Spinal cord (tissue), 10 donors: Measurements from ENCODE around the gene CKAP2. TPM values are rescaled to one million over a fixed set of nuclear protein-coding genes. Genes with fewer than 3 reads are reported as not detected.
A peak's percentile ranks its signal among the peaks of the same experiment; 100 is the strongest.

Experiments
- DNase-seq, 6 donors: peaks; one replicate each; pipeline versions ENCODE4 v3.0.0 to v3.0.0-alpha.2; 2013 to 2015; ENCODE audit warnings: low spot score in 6 of 6, low read depth in 4 of 6
- H3K27ac ChIP-seq: one replicate; pipeline ENCODE4 v1.5.1; 2013; ENCODE audit warnings: low read depth, low read length, control low read depth
- H3K27me3 ChIP-seq: one replicate; pipeline ENCODE4 v1.6.1; 2013; ENCODE audit warnings: low read length; ENCODE audit not compliant: control insufficient read depth, insufficient read depth
- H3K36me3 ChIP-seq: one replicate; pipeline ENCODE4 v1.6.1; 2013; ENCODE audit warnings: low read length; ENCODE audit not compliant: control insufficient read depth, insufficient read depth
- H3K4me1 ChIP-seq: one replicate; pipeline ENCODE4 v1.6.1; 2013; ENCODE audit warnings: low read length; ENCODE audit not compliant: control insufficient read depth, insufficient read depth
- H3K4me3 ChIP-seq: one replicate; pipeline ENCODE4 v1.5.1; 2013; ENCODE audit warnings: low read depth, low read length, control low read depth
- H3K9me3 ChIP-seq: one replicate; pipeline ENCODE4 v1.6.1; 2013; ENCODE audit warnings: low read length; ENCODE audit not compliant: control insufficient read depth, insufficient read depth
- WGBS: methylation state at CpG from one replicate; pipeline ENCODE4 v1.1.5; 2013; ENCODE audit warnings: missing lambda C conversion rate; ENCODE audit not compliant: insufficient coverage; 5-methylcytosine and 5-hydroxymethylcytosine counted together
- polyA plus RNA-seq, 2 donors: library from polyadenylated mRNA; unstranded; fragments of 120-200 nt; gene quantifications; one replicate each; pipeline ENCODE4 v1.2.1, GENCODE V29; 2013; ENCODE audit not compliant: insufficient read length in 2 of 2
- total RNA-seq, 2 donors: library from RNA; depleted of rRNA in 1 of 2; stranded (reverse); fragments of 120-200 nt in 1 of 2; fragments of >200 nt in 1 of 2; gene quantifications; one replicate each; pipeline versions ENCODE4 v1.2.3 to v1.2.4, GENCODE V29; 2013 to 2014
- donor health status: healthy.

The CKAP2 gene
- total and polyA plus RNA-seq, 4 donors = 29.8 to 55.4 (median 39.5) TPM

DNA sequence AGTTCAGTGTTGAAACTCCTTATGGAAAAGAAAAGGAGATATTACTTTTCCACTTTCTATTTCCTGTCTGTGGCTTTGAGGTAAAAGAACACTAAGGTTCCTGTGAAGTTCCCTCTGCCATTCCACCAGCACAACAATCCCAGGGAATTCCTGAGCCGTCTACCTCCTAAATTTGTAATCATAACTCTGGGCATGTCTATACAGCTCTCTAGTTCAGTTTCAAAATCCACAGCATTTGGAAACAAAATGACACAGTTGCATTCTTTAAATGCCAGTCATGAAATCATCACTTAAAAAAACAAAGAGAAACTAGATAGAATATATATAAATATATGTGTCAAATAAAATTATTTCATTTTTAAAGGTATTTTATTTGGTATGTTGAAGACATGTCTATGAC is 40.3 kb upstream of the CKAP2 start:
- H3K27ac ChIP-seq = no peak overlapping the region
- 100% methylated on average over 1 of the region's 1 CpG for WGBS
- H3K27me3 ChIP-seq = no peaks in the 10 kb centered on the region
- no peak overlapping the region for H3K4me3 ChIP-seq
- no peaks in the 10 kb centered on the region for H3K4me1 ChIP-seq
- no peaks in the 10 kb centered on the region for H3K9me3 ChIP-seq
- no peak for DNase-seq
- H3K36me3 ChIP-seq = peaks cover 15% of the 10 kb centered on the region

GRCh38 chr13:52419080-52419479 is 36.2 kb upstream of the CKAP2 start:
- Histone ChIP-seq H3K27me3 (no peaks in the 10 kb centered on the region), H3K27ac (no peak overlapping the region), H3K4me1 (no peaks in the 10 kb centered on the region), H3K9me3 (no peaks in the 10 kb centered on the region), H3K36me3 (peaks cover 21% of the 10 kb centered on the region), H3K4me3 (no peak overlapping the region)
- no peak for DNase-seq
- WGBS = no CpG with 5 or more reads among the region's 1 CpG

DNA sequence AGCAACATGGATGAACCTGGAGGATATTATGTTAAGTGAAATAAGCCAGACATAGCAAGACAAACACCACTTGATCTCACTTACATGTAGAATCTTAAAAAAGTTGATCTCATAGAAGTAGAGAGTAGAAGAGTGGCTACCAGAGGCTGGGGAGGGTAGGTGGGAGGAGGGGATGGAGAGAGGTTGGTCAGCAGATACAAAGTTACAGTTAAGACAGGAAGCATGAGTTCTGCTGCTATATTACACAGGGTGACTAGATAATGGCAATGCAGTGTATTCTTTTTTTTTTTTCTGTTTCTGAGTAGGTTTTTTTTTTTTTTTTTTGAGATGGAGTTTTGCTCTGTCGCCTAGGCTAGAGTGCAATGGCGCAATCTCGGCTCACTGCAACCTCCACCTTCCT is 34.1 kb upstream of the CKAP2 start:
- WGBS = no CpG with 5 or more reads among the region's 3 CpGs
- no peak overlapping the region for H3K4me3 ChIP-seq
- H3K27me3 ChIP-seq = no peaks in the 10 kb centered on the region
- H3K27ac ChIP-seq = no peak overlapping the region
- no peak for DNase-seq
- no peaks in the 10 kb centered on the region for H3K4me1 ChIP-seq
- no peaks in the 10 kb centered on the region for H3K9me3 ChIP-seq
- H3K36me3 ChIP-seq = peaks cover 19% of the 10 kb centered on the region

GRCh38 chr13:52428295-52428694 is 27.0 kb upstream of the CKAP2 start:
- peaks cover 22% of the 10 kb centered on the region for H3K36me3 ChIP-seq
- H3K27ac ChIP-seq = no peak overlapping the region
- H3K4me1 ChIP-seq = no peaks in the 10 kb centered on the region
- no peaks in the 10 kb centered on the region for H3K9me3 ChIP-seq
- H3K27me3 ChIP-seq = no peaks in the 10 kb centered on the region
- no CpG with 5 or more reads among the region's 2 CpGs for WGBS
- no peak for DNase-seq
- no peak overlapping the region for H3K4me3 ChIP-seq

DNA sequence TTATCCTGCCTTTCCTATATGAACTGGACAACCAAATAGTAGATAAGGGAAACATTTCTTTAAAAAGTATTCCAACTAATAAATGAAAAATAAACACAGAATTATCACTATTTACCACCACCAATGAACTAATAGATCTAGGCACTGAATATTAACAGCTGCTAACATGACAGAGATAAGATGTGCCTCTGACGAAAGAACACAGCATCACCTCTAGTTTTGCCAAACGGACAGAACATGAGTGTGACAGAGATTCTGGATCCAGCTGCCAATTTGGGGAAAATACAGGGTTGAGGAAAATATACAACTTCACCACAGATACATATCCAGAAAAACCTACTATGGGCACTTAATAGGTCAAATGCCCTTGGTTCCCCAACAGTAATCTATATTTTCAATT is 22.8 kb upstream of the CKAP2 start:
- H3K36me3 ChIP-seq = peaks cover 15% of the 10 kb centered on the region
- H3K9me3 ChIP-seq = no peaks in the 10 kb centered on the region
- no CpG with 5 or more reads among the region's 2 CpGs for WGBS
- H3K27me3 ChIP-seq = no peaks in the 10 kb centered on the region
- no peaks in the 10 kb centered on the region for H3K4me1 ChIP-seq
- DNase-seq = no peak
- H3K27ac ChIP-seq = no peak overlapping the region
- H3K4me3 ChIP-seq = no peak overlapping the region

DNA sequence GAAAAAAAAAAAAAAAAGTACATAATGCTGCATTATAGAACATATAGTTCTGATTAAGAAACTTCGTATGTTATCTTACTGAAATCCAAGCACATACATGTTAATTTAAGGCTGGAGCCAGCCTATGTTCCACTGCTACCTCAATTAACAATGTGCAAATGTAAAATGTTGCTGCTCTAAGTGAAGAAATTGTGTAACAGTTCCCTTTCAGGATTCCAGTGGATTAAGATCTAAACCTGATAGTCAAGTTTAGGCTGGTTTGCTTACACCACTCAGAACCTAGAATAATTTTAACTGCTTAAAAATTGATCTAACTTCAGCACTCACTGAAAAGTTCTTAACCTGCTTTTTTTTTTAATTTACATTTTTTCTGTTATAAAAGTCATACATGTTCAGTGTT is 9.0 kb upstream of the CKAP2 start:
- no CpG with 5 or more reads among the region's 1 CpG for WGBS
- no peak for DNase-seq

DNA sequence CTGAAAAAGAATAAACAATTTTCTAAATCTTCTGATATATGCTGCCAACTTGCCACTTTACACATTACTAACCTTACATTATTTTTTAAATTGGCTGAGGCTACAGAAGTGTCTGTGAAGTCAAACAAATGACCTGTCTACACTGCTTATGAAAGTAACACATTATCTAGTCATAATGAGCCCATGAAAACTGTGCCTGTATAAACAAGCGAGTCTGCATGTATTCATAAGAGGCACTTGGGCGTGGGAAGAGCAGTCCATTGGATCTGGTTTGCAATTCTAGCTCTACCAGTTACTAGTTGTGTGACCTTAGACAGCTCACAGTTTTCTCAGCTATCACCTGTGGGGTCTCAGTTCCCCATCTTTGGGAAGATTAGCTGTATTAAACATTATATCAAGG is 7.9 kb upstream of the CKAP2 start:
- DNase-seq = no peak
- H3K27ac ChIP-seq = no peak overlapping the region
- no peaks in the 10 kb centered on the region for H3K9me3 ChIP-seq
- no peak overlapping the region for H3K4me3 ChIP-seq
- H3K27me3 ChIP-seq = no peaks in the 10 kb centered on the region
- peaks cover 11% of the 10 kb centered on the region for H3K4me1 ChIP-seq
- 82% methylated on average over 2 of the region's 2 CpGs for WGBS
- peaks cover 3% of the 10 kb centered on the region for H3K36me3 ChIP-seq

More for the DNA sequence above, 9.0 kb upstream of the CKAP2 start:
- peaks cover 8% of the 10 kb centered on the region for H3K36me3 ChIP-seq
- H3K27ac ChIP-seq = no peak overlapping the region
- no peak overlapping the region for H3K4me3 ChIP-seq
- peaks cover 11% of the 10 kb centered on the region for H3K4me1 ChIP-seq
- H3K27me3 ChIP-seq = no peaks in the 10 kb centered on the region
- H3K9me3 ChIP-seq = no peaks in the 10 kb centered on the region

- Histone ChIP-seq H3K9me3 (no peaks in the 10 kb centered on the region), H3K36me3 (peaks cover 3% of the 10 kb centered on the region), H3K27ac (no peak overlapping the region), H3K4me3 (no peak overlapping the region), H3K27me3 (no peaks in the 10 kb centered on the region), H3K4me1 (peaks cover 11% of the 10 kb centered on the region)
- no peak for DNase-seq
- WGBS = 53% methylated on average over 2 of the region's 5 CpGs
Observed at GRCh38 chr13:52447815-52448552, 7.3 kb upstream of the CKAP2 start.

- DNase-seq = no peak
- Histone ChIP-seq H3K27me3 (no peaks in the 10 kb centered on the region), H3K27ac (peak overlapping the region; percentile 76), H3K36me3 (peaks cover 3% of the 10 kb centered on the region), H3K9me3 (no peaks in the 10 kb centered on the region), H3K4me3 (peak overlapping the region; percentile 57), H3K4me1 (peaks cover 15% of the 10 kb centered on the region)
- WGBS = 1% methylated on average over 7 of the region's 10 CpGs
Observed at GRCh38 chr13:52449331-52450011, 5.8 kb upstream of the CKAP2 start.
